Astrocyte of the spinal cord (primary cell): ENCODE data around the gene AMN.
"Not testable (repeated sequence)": the region's sequence is repeated elsewhere in the genome, so short reads cannot be mapped to it uniquely, and the experiment has no call there.

Experiments used
- DNase-seq: peaks from one replicate; pipeline ENCODE4 v3.0.0; 2011; ENCODE audit warnings: low read depth, low spot score
- H3K4me3 ChIP-seq: 2 replicates; pipeline ENCODE4 v1.5.1; 2011; ENCODE audit warnings: low read depth, mild to moderate bottlenecking, low read length, moderate library complexity
- CTCF ChIP-seq: IDR thresholded peaks from 2 replicates; pipeline ENCODE4 v1.5.1; 2012; ENCODE audit warnings: low read depth, mild to moderate bottlenecking, low read length, inconsistent platforms
- in situ Hi-C: cut with HindIII; loops from 2 replicates; pipeline ENCODE4 v1.10.0; 2017; ENCODE audit warnings: low sequenced_read_pairs

The AMN gene

DNA sequence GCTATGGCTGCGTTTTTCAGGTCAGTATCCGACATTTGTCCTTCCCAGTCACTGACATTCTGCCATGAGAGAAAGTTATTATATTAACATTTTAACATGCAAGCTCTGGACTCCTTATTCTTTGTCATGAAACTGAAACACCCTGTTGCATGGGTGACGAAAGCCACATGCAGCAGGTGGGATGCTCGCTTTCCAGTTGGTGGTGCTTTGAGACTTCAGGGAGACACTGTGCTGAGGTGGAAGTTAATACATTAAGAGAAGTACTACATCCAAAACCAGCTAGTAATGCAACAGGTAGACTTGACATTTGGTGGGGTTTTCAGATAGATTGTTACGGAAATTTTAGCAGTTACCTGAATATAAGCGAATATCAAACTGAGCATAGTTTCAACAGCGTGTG lies 32.8 kb upstream of the AMN start:
- TF ChIP-seq CTCF = no peak
- H3K4me3 ChIP-seq = no peak overlapping the region
- in situ Hi-C loops = no loop called here
- no peak for DNase-seq

DNA sequence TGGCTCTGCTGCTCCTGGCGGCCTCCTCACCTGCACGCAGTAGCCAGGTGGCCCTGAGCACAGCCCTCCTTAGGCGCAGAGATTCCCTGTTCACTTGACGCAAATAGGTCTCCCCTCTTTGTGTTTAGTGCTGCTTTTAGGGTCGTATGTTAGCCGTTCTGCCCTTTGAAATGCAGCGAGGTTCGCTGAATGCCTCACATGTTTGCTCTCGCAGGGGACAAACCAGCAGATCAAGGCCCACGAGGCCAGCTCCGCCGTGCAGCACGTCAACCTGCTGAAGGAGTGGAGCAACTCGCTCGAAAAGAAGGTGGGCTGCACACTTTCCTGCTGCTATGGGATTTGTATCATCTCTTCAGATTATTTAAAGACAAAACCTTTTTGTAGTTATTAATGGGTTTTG lies 31.4 kb upstream of the AMN start:
- no peak for DNase-seq
- no peak overlapping the region for H3K4me3 ChIP-seq
- in situ Hi-C loops = no loop called here
- TF ChIP-seq CTCF = no peak

DNA sequence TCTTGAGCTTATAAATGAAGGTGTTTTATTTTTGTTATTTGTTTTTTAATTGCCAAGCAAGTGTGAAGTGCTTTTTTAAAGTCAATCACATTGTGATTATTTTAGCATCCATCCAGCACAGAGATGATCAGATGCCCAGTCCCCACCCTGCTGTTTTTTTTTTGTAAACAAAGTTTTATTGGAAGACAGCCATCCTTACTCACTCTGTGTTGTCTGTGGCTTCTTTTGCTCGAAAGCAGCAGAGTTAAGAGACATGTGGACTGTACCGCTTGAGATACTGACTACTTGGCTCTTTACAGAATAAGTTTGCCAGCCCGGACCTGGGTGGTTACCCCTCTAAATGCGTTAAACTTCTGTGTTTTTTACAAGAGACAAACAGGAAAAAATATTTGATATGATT lies 30.9 kb upstream of the AMN start:
- peak; percentile 76 for DNase-seq
- H3K4me3 ChIP-seq = no peak overlapping the region
- TF ChIP-seq CTCF = no peak
- in situ Hi-C loops = no loop called here

DNA sequence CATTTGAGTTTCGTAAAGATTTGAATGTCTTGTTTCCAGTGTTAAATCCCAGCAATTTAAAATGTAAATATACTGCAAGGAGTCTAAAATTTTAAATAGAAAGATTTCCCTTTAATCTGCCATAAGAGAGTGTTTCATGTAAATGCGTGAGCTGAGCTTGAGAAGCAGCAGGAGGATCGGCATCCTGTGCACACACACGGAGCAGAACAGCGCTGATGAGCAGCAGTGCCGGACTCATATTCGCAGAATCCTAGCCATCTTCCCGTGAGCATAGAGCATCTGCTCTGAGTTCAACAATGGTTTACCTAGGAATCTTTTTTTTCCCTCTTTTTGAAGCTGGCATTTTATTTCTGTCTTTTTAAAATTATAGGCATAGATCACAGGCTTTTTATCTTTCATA lies 29.8 kb upstream of the AMN start:
- TF ChIP-seq CTCF = no peak
- DNase-seq = no peak
- in situ Hi-C loops = no loop called here
- H3K4me3 ChIP-seq = no peak overlapping the region

DNA sequence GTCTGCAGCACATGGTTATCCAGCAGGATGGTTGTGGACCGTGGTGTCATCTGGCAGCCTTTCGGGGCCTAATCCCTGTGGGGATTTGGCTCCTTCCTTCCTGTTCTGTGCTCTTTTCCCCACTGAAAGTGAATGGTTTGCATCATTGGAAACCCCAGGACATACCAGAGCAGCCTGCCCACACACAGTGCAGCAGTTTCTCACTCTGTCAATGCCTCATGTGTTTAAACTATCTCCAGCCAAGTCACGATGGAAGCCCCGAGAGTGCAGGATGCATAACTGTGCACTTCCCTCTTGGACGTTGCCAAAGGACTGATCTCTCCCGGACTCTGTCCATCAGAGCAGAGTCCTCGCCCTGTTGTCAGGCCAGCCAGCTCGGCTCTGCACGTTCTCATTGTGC lies 29.0 kb upstream of the AMN start:
- in situ Hi-C loops = no loop called here
- H3K4me3 ChIP-seq = no peak overlapping the region
- peak; percentile 87 for DNase-seq
- no peak for TF ChIP-seq CTCF

DNA sequence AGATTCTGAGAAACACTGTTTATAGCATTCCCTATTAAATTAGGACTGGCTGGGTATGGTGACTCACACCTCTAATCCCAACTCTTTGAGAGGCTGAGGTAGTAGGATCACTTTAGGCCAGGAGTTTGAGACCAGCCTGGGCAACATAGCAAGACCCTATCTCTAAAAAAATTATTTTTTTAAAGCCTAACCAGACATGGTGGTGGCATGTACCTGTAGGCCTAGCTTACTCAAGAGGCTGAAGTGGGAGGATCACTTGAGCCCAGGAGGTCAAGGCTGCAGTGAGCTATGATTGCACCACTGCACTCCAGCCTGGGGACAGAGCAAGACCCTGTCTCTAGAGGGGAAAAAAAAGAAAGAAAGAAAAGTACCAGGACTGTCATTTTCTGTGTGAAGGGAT lies 25.7 kb upstream of the AMN start:
- in situ Hi-C loops, H3K4me3 ChIP-seq, DNase-seq: not testable (repeated sequence)

DNA sequence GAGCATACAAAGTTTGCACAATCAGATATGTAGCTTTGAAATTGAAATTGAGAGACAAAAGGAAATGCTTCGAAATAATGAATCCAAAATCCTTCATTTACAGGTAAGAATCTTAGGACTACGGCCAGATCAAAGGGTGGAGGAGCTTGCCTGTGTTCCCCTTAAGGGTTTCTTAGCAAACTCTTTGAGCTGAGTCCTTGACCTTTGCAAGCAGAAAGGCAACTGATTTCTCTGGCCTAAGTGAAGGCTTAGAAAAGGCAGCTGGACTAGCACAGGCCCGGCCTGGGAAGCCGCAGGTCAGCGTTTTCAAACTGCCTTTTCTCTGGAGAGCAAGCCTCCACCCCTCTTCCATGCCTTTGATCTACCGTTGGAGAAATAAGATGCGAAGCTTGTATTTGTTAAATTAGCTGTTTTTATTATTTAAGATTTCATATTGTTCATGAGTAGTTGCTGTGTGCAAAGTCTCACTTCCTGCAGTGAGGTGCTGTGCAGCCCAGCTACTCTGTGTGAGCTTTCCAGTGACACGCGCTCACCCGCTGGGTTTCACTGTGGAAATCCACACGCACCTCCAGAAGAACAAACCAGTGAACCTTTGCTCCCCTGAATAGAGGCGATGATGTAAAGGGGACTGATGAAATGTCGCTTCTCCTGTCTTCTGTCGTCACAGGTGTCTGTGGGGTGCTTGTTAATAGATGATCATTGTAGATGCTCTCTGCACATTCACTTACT lies 25.0 kb upstream of the AMN start:
- H3K4me3 ChIP-seq = no peak overlapping the region
- no peak for DNase-seq
- TF ChIP-seq CTCF = no peak
- in situ Hi-C loops = no loop called here
